Measurements from ENCODE around the gene ITGB4. TPM values are rescaled to one million over a fixed set of nuclear protein-coding genes. Genes with fewer than 3 reads are reported as not detected.

ITGB4 gene
- total and polyA plus RNA-seq, 10 of the 15 experiments (the other 5 are each of a cell fraction or from before 2014, with no cell fraction given), result 0.06 to 1.6 (median 0.27) TPM; not detected in 2

- TF ChIP-seq RB1 (IDR thresholded peaks at IDR 0.05; ENCODE audit: borderline replicate concordance) (no peak), ZNF687 (IDR thresholded peaks at IDR 0.05) (no peak), IRF5 (IDR thresholded peaks at IDR 0.05; ENCODE audit: borderline replicate concordance) (no peak)
Measured at GRCh38 chr17:75783803-75784472, 62.7 kb downstream of the ITGB4 start (continued).

GRCh38 chr17:75784473-75785015 lies 63.3 kb downstream of the ITGB4 start, which contains the start of gene UNK:
Gene UNK (plus strand): TSS chr17:75784806. CDS start chr17:75784881, 75 bp downstream.
- ATAC-seq (peak; percentile 80), FAIRE-seq (peak; percentile 86), DNase-seq (ENCODE audit: low read depth, low spot score) (peak; percentile 96)
- H4K20me1 ChIP-seq (ENCODE audit: control insufficient read depth, insufficient read depth), result no peaks in the 10 kb centered on the region
- H2AFZ ChIP-seq (ENCODE audit: control insufficient read depth, low read depth, low read length), result peak within 1 kb of the TSS; percentile 93
- ChIA-PET CTCF (interaction anchor here (0.7 to 3.3 kb wide), 9 partner anchors 12 to 54 kb away, joined by 3 to 26 read pairs (median 5); partner anchors contain the start of gene GALK1), POLR2A (interaction anchor here (0.6 to 5.4 kb wide), 16 partner anchors 12 to 480 kb away, joined by 3 to 39 read pairs (median 4); partner anchors contain the start of genes ACOX1, GALK1, TEN1 and TRIM65), RAD21 (ENCODE audit: unreplicated experiment) (interaction anchor here (0.6 to 3.1 kb wide), 9 partner anchors 8 to 171 kb away, joined by 3 to 22 read pairs (median 8); partner anchors contain the start of genes GALK1 and WBP2), SMC1A (ENCODE audit: uncharacterized antibody, unreplicated experiment) (interaction anchor here (0.5 to 3.2 kb wide), 5 partner anchors 17 to 71 kb away, joined by 3 to 11 read pairs (median 4); partner anchors contain the start of genes UNC13D and WBP2)
- H3K27me3 ChIP-seq (replicated peaks in 1 of 2; ENCODE audit: control insufficient read depth in 2 of 2, insufficient read depth in 2 of 2, low read length in 1 of 2), result no peaks in the 10 kb centered on the region
- H3K4me3 ChIP-seq, result peak within 1 kb of the TSS; percentile 79
- no peaks in the 10 kb centered on the region for H3K9me3 ChIP-seq (replicated peaks; ENCODE audit: control insufficient read depth, insufficient read depth, low read length)
- peak within 1 kb of the TSS; percentile 97 for H3K27ac ChIP-seq (ENCODE audit: control insufficient read depth, insufficient read depth)
- H3K36me3 ChIP-seq (ENCODE audit: control insufficient read depth in 2 of 2, insufficient read depth in 2 of 2, low read length in 1 of 2), result no peaks in the 10 kb centered on the region
- in situ Hi-C loops (cut with MboI), result loop anchor here (5.0 kb wide), 1 partner anchor 478 kb away; no protein-coding TSS in a partner anchor
- intact Hi-C loops (cut with micrococcal nuclease; ENCODE audit: unreplicated experiment), result loop anchor here (10.0 kb wide), 1 partner anchor 480 kb away; the partner anchor contains the start of gene UBALD2
- peaks cover 44% of the 10 kb centered on the region for H3K79me2 ChIP-seq (ENCODE audit: control insufficient read depth, insufficient read depth, low read length)
- BruUV-seq (replicated peaks), result no TSS peak
- peak within 1 kb of the TSS; percentile 97 for H3K4me2 ChIP-seq (ENCODE audit: control insufficient read depth, insufficient read depth)
- peaks cover 22% of the 10 kb centered on the region for H3K4me1 ChIP-seq (ENCODE audit: control insufficient read depth, insufficient read depth, low read length)
- WGBS (ENCODE audit: insufficient coverage, insufficient replicate concordance, low lambda C conversion rate, missing lambda C conversion rate), result under 1% methylated on average over 44 of the region's 45 CpGs
- H3K9ac ChIP-seq (ENCODE audit: control insufficient read depth, insufficient read depth, low read length), result peak within 1 kb of the TSS; percentile 95
- TF ChIP-seq SIX5 (IDR thresholded peaks at IDR 0.05; ENCODE audit: low read depth, low read length, severe bottlenecking) (peak; percentile 100), HDAC2 (IDR thresholded peaks at IDR 0.05) (no peak), SREBF1 (IDR thresholded peaks at IDR 0.05; ENCODE audit: low read length) (peak; percentile 92), RUNX3 (IDR thresholded peaks at IDR 0.05; ENCODE audit: low read length) (peak; percentile 66; the same call in 1 of the 2 replicates), PKNOX1 (IDR thresholded peaks at IDR 0.05) (peak; percentile 81), JUNB (IDR thresholded peaks at IDR 0.05) (no peak), RAD21 (IDR thresholded peaks at IDR 0.05; ENCODE audit: insufficient read depth, low read depth, low read length) (no peak), CHD4 (IDR thresholded peaks at IDR 0.05) (no peak), IKZF1 (conservative IDR thresholded peaks at IDR 0.05) (peak; percentile 100), MTA2 (IDR thresholded peaks at IDR 0.05; ENCODE audit: low read depth) (no peak), KLF5 (IDR thresholded peaks at IDR 0.05; ENCODE audit: partially characterized antibody) (peak; percentile 25), GABPA (IDR thresholded peaks at IDR 0.05; ENCODE audit: low read depth) (peak; percentile 53; the same call in 1 of the 2 replicates), SMAD1 (IDR thresholded peaks at IDR 0.05; ENCODE audit: low read depth, partially characterized antibody) (no peak)
